H1 (cell line): ENCODE data around the gene REC8. TPM values are rescaled to one million over a fixed set of nuclear protein-coding genes. Genes with fewer than 3 reads are reported as not detected.

ENCODE experiments used
- ATF3 ChIP-seq: IDR thresholded peaks from 2 replicates; pipeline ENCODE4 v1.6.1; 2011; ENCODE audit warnings: low read depth, mild to moderate bottlenecking, low read length; ENCODE audit not compliant: insufficient read depth
- BACH1 ChIP-seq: IDR thresholded peaks from 2 replicates; pipeline ENCODE4 v1.6.1; 2012; ENCODE audit warnings: low read length, improper control_type of control experiment
- CHD1 ChIP-seq: IDR thresholded peaks from 2 replicates; pipeline ENCODE4 v1.6.1; 2012; ENCODE audit warnings: low read depth, low read length, improper control_type of control experiment
- FOSL1 ChIP-seq: IDR thresholded peaks from 2 replicates; pipeline ENCODE4 v1.6.1; 2011; ENCODE audit warnings: mild to moderate bottlenecking, low read depth, low read length, moderate library complexity; ENCODE audit not compliant: insufficient read depth
- GABPA ChIP-seq: IDR thresholded peaks from 2 replicates; pipeline ENCODE4 v1.6.1; 2011; ENCODE audit warnings: mild to moderate bottlenecking, low read length, moderate library complexity, borderline replicate concordance; ENCODE audit not compliant: insufficient read depth
- KDM1A ChIP-seq: fragments of 200-600, 300-600 bp; sonication (generic); IDR thresholded peaks from 2 replicates; pipeline ENCODE4 v1.7.1; 2016; ENCODE audit warnings: mild to moderate bottlenecking, low read length, borderline replicate concordance
- KDM4A ChIP-seq: IDR thresholded peaks from one replicate; pipeline ENCODE4 v1.7.1; 2012; ENCODE audit warnings: low read depth, mild to moderate bottlenecking, moderate library complexity, low read length, inconsistent platforms; ENCODE audit not compliant: severe bottlenecking
- POU5F1 ChIP-seq: IDR thresholded peaks from 2 replicates; pipeline ENCODE4 v1.6.1; 2011; ENCODE audit warnings: low read depth, mild to moderate bottlenecking, low read length, moderate library complexity
- RBBP5 ChIP-seq: IDR thresholded peaks from 2 replicates; pipeline ENCODE4 v1.7.1; 2012; ENCODE audit warnings: low read depth, mild to moderate bottlenecking, inconsistent platforms, low read length, moderate library complexity, borderline replicate concordance
- SIX5 ChIP-seq: IDR thresholded peaks from 2 replicates; pipeline ENCODE4 v1.6.1; 2011; ENCODE audit warnings: mild to moderate bottlenecking, low read depth, low read length
- SRF ChIP-seq: IDR thresholded peaks from 2 replicates; pipeline ENCODE4 v1.6.1; 2011; ENCODE audit warnings: mild to moderate bottlenecking, low read depth, low read length, moderate library complexity
- TAF7 ChIP-seq: optimal IDR thresholded peaks from 2 replicates; pipeline ENCODE3; 2011; ENCODE audit warnings: low read depth, mild to moderate bottlenecking, inconsistent platforms, low read length, moderate library complexity, borderline replicate concordance
- USF2 ChIP-seq: IDR thresholded peaks from 2 replicates; pipeline ENCODE4 v1.6.1; 2011; ENCODE audit warnings: low read length, improper control_type of control experiment
- polyA plus RNA-seq, 7 experiments: library from polyadenylated mRNA; depleted of rRNA in 3 of 7; stranded (reverse) in 5 of 7; unstranded in 2 of 7; fragments of >200 nt in 5 of 7; fragments of 200-250 nt in 2 of 7; gene quantifications; 1 replicate in 5 of 7; 2 replicates in 1 of 7; 4 replicates in 1 of 7; pipeline versions ENCODE4 v1.2.1 to v1.2.3, GENCODE V29; 2011 to 2013; ENCODE audit warnings: missing spikeins in 2 of 7, mixed read lengths in 2 of 7
- total RNA-seq: library from RNA; stranded (reverse); fragmentation: NEBNext Ultra II Directional; extraction: Animal tissue kit (Norgen Biotek cat#: 25700); gene quantifications from 2 replicates; pipeline ENCODE4 v1.2.1, GENCODE V29; 2021
- TF ChIP-seq, protein P1 (sequence below): IDR thresholded peaks from 2 replicates; pipeline ENCODE4 v1.6.1; 2012; ENCODE audit warnings: low read length, inconsistent platforms
- TF ChIP-seq, protein P2 (sequence below): IDR thresholded peaks from 2 replicates; pipeline ENCODE4 v1.6.1; 2012; ENCODE audit warnings: inconsistent platforms
- TF ChIP-seq, protein P3 (sequence below), 3 experiments: IDR thresholded peaks; 1 replicate in 2 of 3; 2 replicates in 1 of 3; pipeline versions ENCODE4 v1.5.1 to v1.6.1; 2011; ENCODE audit warnings: low read length in 3 of 3, mild to moderate bottlenecking in 3 of 3, inconsistent platforms in 2 of 3, low read depth in 1 of 3, moderate library complexity in 1 of 3; ENCODE audit not compliant: insufficient read depth in 1 of 3; ENCODE audit errors: control extremely low read depth in 1 of 3

Gene REC8
- total and polyA plus RNA-seq, 2 of the 8 experiments (the other 6 are each of a cell fraction or from before 2014, with no cell fraction given): 9.8 to 28.5 TPM

- TF ChIP-seq SIX5: no peak
- peak; percentile 41 for TF ChIP-seq TAF7
- no peak for TF ChIP-seq POU5F1
- TF ChIP-seq KDM4A: peak; percentile 94
- TF ChIP-seq, protein P1, sequence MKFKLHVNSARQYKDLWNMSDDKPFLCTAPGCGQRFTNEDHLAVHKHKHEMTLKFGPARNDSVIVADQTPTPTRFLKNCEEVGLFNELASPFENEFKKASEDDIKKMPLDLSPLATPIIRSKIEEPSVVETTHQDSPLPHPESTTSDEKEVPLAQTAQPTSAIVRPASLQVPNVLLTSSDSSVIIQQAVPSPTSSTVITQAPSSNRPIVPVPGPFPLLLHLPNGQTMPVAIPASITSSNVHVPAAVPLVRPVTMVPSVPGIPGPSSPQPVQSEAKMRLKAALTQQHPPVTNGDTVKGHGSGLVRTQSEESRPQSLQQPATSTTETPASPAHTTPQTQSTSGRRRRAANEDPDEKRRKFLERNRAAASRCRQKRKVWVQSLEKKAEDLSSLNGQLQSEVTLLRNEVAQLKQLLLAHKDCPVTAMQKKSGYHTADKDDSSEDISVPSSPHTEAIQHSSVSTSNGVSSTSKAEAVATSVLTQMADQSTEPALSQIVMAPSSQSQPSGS: no peak
- no peak for TF ChIP-seq FOSL1
- TF ChIP-seq RBBP5: no peak
- TF ChIP-seq, protein P2, sequence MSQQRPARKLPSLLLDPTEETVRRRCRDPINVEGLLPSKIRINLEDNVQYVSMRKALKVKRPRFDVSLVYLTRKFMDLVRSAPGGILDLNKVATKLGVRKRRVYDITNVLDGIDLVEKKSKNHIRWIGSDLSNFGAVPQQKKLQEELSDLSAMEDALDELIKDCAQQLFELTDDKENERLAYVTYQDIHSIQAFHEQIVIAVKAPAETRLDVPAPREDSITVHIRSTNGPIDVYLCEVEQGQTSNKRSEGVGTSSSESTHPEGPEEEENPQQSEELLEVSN: peak; percentile 73
- TF ChIP-seq SRF: no peak
- no peak for TF ChIP-seq ATF3
- TF ChIP-seq KDM1A: peak; percentile 84; the same call in 1 of the 2 replicates
- no peak for TF ChIP-seq GABPA
- TF ChIP-seq BACH1: no peak
- TF ChIP-seq CHD1: no peak
- TF ChIP-seq, protein P3, sequence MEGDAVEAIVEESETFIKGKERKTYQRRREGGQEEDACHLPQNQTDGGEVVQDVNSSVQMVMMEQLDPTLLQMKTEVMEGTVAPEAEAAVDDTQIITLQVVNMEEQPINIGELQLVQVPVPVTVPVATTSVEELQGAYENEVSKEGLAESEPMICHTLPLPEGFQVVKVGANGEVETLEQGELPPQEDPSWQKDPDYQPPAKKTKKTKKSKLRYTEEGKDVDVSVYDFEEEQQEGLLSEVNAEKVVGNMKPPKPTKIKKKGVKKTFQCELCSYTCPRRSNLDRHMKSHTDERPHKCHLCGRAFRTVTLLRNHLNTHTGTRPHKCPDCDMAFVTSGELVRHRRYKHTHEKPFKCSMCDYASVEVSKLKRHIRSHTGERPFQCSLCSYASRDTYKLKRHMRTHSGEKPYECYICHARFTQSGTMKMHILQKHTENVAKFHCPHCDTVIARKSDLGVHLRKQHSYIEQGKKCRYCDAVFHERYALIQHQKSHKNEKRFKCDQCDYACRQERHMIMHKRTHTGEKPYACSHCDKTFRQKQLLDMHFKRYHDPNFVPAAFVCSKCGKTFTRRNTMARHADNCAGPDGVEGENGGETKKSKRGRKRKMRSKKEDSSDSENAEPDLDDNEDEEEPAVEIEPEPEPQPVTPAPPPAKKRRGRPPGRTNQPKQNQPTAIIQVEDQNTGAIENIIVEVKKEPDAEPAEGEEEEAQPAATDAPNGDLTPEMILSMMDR (IDR thresholded peaks at IDR 0.05; ENCODE audit: control extremely low read depth in 1 of 3, insufficient read depth in 1 of 3, low read depth in 1 of 3, low read length in 3 of 3): peak in 1 of 3 experiments; percentile 7; a peak in 1 of 4 replicates
- no peak for TF ChIP-seq USF2
These were observed at the start of gene REC8 (continued) for GRCh38 chr14:24171422-24172260.
